ENCODE data around the gene NFIA.

Gene NFIA

GRCh38 chr1:61313906-61314422 lies 231.6 kb downstream of the NFIA start:
- H3K9ac ChIP-seq (ENCODE audit: low read length), result no peak overlapping the region
- no peak overlapping the region for H3K27ac ChIP-seq (ENCODE audit: low read length)
- H3K36me3 ChIP-seq (ENCODE audit: control insufficient read depth, low read depth, low read length), result no peaks in the 10 kb centered on the region
- H3K27me3 ChIP-seq (ENCODE audit: control insufficient read depth, insufficient read depth, low read length), result no peaks in the 10 kb centered on the region
- H3K4me1 ChIP-seq (ENCODE audit: control insufficient read depth, low read depth, low read length), result peaks cover 3% of the 10 kb centered on the region
- H3K9me3 ChIP-seq (ENCODE audit: control insufficient read depth, low read depth, low read length), result no peaks in the 10 kb centered on the region
- no peak overlapping the region for H3K4me3 ChIP-seq (ENCODE audit: low read length)

DNA sequence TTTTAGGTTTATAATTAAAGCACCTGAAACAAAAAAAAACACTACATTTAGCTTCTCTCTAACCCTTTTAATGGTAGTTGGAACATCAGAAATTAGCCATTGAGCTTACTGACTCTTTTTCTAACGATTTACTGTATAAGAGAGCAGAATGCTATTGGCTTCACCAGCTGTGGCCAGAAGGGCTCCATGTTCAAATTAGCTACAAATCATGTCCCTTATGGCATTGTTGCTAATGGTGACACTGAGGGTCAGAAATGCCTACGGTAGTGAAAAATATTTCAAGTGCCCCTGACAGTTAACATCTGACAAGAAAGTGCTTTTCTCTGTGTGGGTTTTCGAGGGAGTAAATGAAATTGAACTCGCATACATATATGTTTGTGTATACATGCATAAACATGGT lies 232.7 kb downstream of the NFIA start:
- Histone ChIP-seq H3K4me3 (ENCODE audit: low read length) (no peak overlapping the region), H3K9me3 (ENCODE audit: control insufficient read depth, low read depth, low read length) (no peaks in the 10 kb centered on the region), H3K27ac (ENCODE audit: low read length) (no peak overlapping the region), H3K36me3 (ENCODE audit: control insufficient read depth, low read depth, low read length) (no peaks in the 10 kb centered on the region), H3K27me3 (ENCODE audit: control insufficient read depth, insufficient read depth, low read length) (no peaks in the 10 kb centered on the region), H3K9ac (ENCODE audit: low read length) (no peak overlapping the region), H3K4me1 (ENCODE audit: control insufficient read depth, low read depth, low read length) (peaks cover 12% of the 10 kb centered on the region)

GRCh38 chr1:61316493-61316892 lies 234.1 kb downstream of the NFIA start:
- H3K4me3 ChIP-seq (ENCODE audit: low read length), result no peak overlapping the region
- H3K27ac ChIP-seq (ENCODE audit: low read length), result no peak overlapping the region
- H3K36me3 ChIP-seq (ENCODE audit: control insufficient read depth, low read depth, low read length), result no peaks in the 10 kb centered on the region
- peaks cover 20% of the 10 kb centered on the region for H3K4me1 ChIP-seq (ENCODE audit: control insufficient read depth, low read depth, low read length)
- no peak overlapping the region for H3K9ac ChIP-seq (ENCODE audit: low read length)
- no peaks in the 10 kb centered on the region for H3K27me3 ChIP-seq (ENCODE audit: control insufficient read depth, insufficient read depth, low read length)
- H3K9me3 ChIP-seq (ENCODE audit: control insufficient read depth, low read depth, low read length), result no peaks in the 10 kb centered on the region

DNA sequence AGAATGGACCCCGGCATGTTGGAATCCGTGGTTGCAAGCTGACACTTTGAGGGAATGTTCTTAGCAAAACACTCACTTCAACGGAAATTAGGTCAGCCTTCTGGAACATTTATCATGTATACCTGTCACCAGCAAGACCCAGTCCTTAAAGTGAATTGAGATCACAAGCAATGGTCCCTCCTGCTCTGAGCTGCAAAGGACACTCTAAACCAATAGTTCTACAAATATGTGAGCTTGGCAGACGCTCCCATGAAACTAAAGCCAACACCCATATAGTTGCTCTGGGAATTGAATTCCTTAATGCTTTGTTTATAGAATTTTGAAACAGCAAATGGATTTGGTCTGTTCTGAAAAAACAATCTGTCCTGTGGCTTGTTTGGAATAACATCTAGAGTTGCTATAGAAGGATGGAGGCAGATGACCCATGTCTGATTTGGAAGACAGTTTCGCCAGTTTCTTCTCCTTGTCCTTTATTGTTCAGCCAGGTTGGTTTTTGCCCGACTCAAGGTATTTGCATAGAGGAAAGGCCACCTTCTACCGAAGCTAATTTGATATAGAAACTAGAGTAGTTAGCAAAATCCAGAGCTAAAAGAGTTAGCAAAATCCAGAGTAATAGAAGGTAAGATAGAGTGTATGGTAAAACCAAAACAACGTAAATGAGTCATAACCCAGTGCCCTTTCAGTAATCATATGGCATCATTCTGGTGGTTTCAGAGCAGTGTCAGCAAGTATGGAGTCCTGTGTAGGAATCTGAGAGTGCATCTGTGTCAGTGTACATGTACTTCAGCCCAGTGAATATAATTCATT lies 236.2 kb downstream of the NFIA start:
- H3K27me3 ChIP-seq (ENCODE audit: control insufficient read depth, insufficient read depth, low read length), result no peaks in the 10 kb centered on the region
- H3K9ac ChIP-seq (ENCODE audit: low read length), result no peak overlapping the region
- no peaks in the 10 kb centered on the region for H3K9me3 ChIP-seq (ENCODE audit: control insufficient read depth, low read depth, low read length)
- no peak overlapping the region for H3K27ac ChIP-seq (ENCODE audit: low read length)
- peaks cover 20% of the 10 kb centered on the region for H3K4me1 ChIP-seq (ENCODE audit: control insufficient read depth, low read depth, low read length)
- H3K4me3 ChIP-seq (ENCODE audit: low read length), result no peak overlapping the region
- no peaks in the 10 kb centered on the region for H3K36me3 ChIP-seq (ENCODE audit: control insufficient read depth, low read depth, low read length)

DNA sequence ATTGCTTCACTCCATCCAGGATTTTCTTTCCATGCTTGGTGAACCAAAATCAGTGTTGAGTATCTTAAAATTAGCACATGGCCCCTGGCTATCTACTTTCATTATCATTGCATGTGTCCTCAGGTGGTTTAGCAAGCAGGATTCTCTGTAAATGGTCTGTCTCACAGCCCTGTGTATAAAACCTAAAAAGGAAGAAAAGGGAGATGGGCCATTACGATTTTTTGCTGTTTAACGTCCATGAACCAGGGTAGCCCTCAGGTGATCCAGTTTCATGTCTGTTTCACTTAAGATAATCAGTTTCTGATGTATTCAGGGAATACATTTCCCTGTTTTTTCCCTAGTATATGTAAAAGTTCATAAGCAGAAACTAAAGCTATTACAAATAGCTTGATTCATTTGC lies 238.2 kb downstream of the NFIA start:
- no peak overlapping the region for H3K9ac ChIP-seq (ENCODE audit: low read length)

GRCh38 chr1:61322008-61322744 lies 239.8 kb downstream of the NFIA start:
- Histone ChIP-seq H3K9ac (ENCODE audit: low read length) (no peak overlapping the region), H3K27ac (ENCODE audit: low read length) (no peak overlapping the region), H3K4me3 (ENCODE audit: low read length) (no peak overlapping the region)

More for the DNA sequence above, 238.2 kb downstream of the NFIA start:
- Histone ChIP-seq H3K36me3 (ENCODE audit: control insufficient read depth, low read depth, low read length) (no peaks in the 10 kb centered on the region), H3K27me3 (ENCODE audit: control insufficient read depth, insufficient read depth, low read length) (no peaks in the 10 kb centered on the region), H3K9me3 (ENCODE audit: control insufficient read depth, low read depth, low read length) (no peaks in the 10 kb centered on the region), H3K4me3 (ENCODE audit: low read length) (no peak overlapping the region), H3K4me1 (ENCODE audit: control insufficient read depth, low read depth, low read length) (peaks cover 17% of the 10 kb centered on the region), H3K27ac (ENCODE audit: low read length) (no peak overlapping the region)

DNA sequence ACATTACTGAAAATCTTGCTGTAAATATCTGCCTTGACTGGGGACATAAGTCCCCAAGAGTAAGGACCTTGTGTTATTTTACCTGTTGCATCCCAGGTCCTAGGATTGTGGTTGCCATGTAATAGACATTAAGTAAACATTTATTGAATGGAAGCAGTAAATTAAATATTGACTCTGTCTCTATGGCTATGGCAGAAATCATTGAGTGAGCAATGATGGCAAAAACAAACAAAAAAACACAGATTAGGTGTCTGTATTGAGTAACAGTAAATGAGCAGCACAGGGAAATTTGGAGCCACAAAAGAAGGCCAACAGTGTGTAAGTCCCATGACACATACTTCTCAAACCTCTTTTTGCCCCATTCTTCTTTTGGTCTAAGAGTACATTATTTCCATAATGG lies 240.4 kb downstream of the NFIA start:
- peaks cover 17% of the 10 kb centered on the region for H3K4me1 ChIP-seq (ENCODE audit: control insufficient read depth, low read depth, low read length)
- no peaks in the 10 kb centered on the region for H3K27me3 ChIP-seq (ENCODE audit: control insufficient read depth, insufficient read depth, low read length)
- H3K9ac ChIP-seq (ENCODE audit: low read length), result no peak overlapping the region
- H3K9me3 ChIP-seq (ENCODE audit: control insufficient read depth, low read depth, low read length), result no peaks in the 10 kb centered on the region
- H3K27ac ChIP-seq (ENCODE audit: low read length), result no peak overlapping the region
- H3K36me3 ChIP-seq (ENCODE audit: control insufficient read depth, low read depth, low read length), result no peaks in the 10 kb centered on the region
- H3K4me3 ChIP-seq (ENCODE audit: low read length), result no peak overlapping the region

More at GRCh38 chr1:61322008-61322744, 239.8 kb downstream of the NFIA start:
- no peaks in the 10 kb centered on the region for H3K9me3 ChIP-seq (ENCODE audit: control insufficient read depth, low read depth, low read length)
- H3K27me3 ChIP-seq (ENCODE audit: control insufficient read depth, insufficient read depth, low read length), result no peaks in the 10 kb centered on the region
- H3K36me3 ChIP-seq (ENCODE audit: control insufficient read depth, low read depth, low read length), result no peaks in the 10 kb centered on the region
- H3K4me1 ChIP-seq (ENCODE audit: control insufficient read depth, low read depth, low read length), result peaks cover 17% of the 10 kb centered on the region

DNA sequence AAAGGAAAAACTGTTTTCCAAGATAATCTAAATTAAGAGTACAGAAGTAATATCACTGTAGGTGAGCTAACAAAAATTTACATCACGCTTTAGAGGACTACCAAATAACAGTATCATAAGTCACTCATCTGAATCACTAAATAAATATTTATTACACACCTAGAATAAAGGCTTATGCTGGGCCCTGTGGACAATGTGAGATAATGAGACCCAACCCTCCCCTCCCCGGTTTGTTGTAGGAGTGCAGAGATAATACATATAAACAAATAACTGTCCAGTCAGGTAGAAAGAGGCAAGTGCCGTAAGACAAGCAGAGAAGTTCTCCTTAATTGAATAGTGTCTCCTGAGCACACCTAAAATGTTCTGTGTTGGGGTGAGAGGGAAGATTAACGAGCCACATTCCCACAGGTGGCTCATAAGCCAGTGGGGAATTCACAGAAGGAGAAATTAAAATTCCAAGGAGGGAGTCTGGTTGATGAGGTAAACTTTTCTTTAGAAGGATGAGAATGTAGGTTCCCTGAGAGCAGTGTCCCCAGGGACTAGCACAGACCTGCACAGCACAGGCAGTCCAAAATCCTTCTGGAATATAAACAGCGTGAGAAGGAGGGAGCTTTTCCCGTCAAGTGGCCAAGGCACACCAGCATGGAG lies 241.4 kb downstream of the NFIA start:
- Histone ChIP-seq H3K4me1 (ENCODE audit: control insufficient read depth, low read depth, low read length) (peaks cover 17% of the 10 kb centered on the region), H3K27ac (ENCODE audit: low read length) (no peak overlapping the region), H3K9ac (ENCODE audit: low read length) (no peak overlapping the region), H3K27me3 (ENCODE audit: control insufficient read depth, insufficient read depth, low read length) (no peaks in the 10 kb centered on the region), H3K36me3 (ENCODE audit: control insufficient read depth, low read depth, low read length) (no peaks in the 10 kb centered on the region), H3K4me3 (ENCODE audit: low read length) (no peak overlapping the region), H3K9me3 (ENCODE audit: control insufficient read depth, low read depth, low read length) (no peaks in the 10 kb centered on the region)

DNA sequence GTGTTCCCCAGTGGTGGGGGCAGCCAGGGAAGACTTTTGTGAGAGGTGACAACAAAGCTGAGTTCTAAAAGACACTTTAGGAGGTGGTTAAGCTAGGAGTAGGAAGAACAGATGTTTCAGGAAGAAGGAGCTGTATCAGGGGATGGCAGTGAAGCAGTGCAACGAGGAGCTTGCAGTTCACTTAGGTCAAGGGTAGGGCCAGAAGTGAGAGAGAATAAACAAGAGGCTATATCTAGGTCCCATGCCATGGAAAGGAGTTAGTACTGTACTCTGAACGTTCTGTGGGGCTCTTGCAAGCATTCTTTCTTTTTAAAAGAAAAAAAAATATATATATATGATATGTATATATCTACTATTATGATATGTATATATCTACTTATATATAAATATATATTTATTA lies 244.4 kb downstream of the NFIA start:
- no peak overlapping the region for H3K27ac ChIP-seq (ENCODE audit: low read length)
- H3K4me1 ChIP-seq (ENCODE audit: control insufficient read depth, low read depth, low read length), result no peaks in the 10 kb centered on the region
- no peaks in the 10 kb centered on the region for H3K27me3 ChIP-seq (ENCODE audit: control insufficient read depth, insufficient read depth, low read length)
- no peak overlapping the region for H3K9ac ChIP-seq (ENCODE audit: low read length)
- no peaks in the 10 kb centered on the region for H3K9me3 ChIP-seq (ENCODE audit: control insufficient read depth, low read depth, low read length)
- H3K36me3 ChIP-seq (ENCODE audit: control insufficient read depth, low read depth, low read length), result no peaks in the 10 kb centered on the region
- no peak overlapping the region for H3K4me3 ChIP-seq (ENCODE audit: low read length)

DNA sequence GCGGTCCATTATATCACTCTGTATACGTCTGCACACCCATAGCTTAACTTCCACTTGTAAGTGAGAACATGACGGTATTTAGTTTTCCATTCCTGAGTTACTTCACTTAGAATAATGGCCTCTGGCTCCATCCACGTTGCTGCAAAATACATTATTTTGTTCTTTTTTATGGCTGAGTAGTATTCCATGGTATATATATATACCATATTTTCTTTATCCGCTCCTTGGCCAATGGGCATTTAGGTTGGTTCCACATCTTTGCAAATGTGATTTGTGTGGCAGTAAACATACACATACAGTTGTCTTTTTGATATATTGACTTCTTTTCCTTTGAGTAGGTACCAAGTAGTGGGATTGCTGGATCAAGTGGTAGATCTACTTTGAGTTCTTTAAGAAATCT lies 245.1 kb downstream of the NFIA start:
- Histone ChIP-seq H3K4me3 (ENCODE audit: low read length) (no peak overlapping the region), H3K27ac (ENCODE audit: low read length) (no peak overlapping the region), H3K9ac (ENCODE audit: low read length) (no peak overlapping the region), H3K4me1 (ENCODE audit: control insufficient read depth, low read depth, low read length) (peaks cover 3% of the 10 kb centered on the region), H3K27me3 (ENCODE audit: control insufficient read depth, insufficient read depth, low read length) (no peaks in the 10 kb centered on the region), H3K36me3 (ENCODE audit: control insufficient read depth, low read depth, low read length) (no peaks in the 10 kb centered on the region), H3K9me3 (ENCODE audit: control insufficient read depth, low read depth, low read length) (no peaks in the 10 kb centered on the region)

DNA sequence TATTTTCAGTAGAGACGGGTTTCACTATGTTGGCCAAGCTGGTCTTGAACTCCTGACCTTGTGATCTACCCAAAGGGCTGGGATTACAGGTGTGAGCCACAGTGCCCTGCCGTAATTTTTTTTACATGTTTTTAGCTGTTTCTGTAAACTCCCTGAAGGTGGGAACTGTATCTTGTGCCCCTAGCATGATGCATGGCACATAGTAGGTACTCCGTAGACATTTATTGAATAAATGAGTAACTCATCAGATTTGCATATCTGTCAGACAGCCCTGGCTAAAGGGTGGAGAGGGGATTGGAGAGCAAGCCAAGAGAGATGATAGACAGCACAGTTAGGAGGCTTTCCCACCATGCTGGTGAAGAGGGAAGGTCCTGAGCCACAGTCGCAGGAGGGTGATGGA lies 247.2 kb downstream of the NFIA start:
- H3K27me3 ChIP-seq (ENCODE audit: control insufficient read depth, insufficient read depth, low read length), result no peaks in the 10 kb centered on the region
- no peak overlapping the region for H3K9ac ChIP-seq (ENCODE audit: low read length)
- no peaks in the 10 kb centered on the region for H3K36me3 ChIP-seq (ENCODE audit: control insufficient read depth, low read depth, low read length)
- H3K27ac ChIP-seq (ENCODE audit: low read length), result no peak overlapping the region
- peaks cover 3% of the 10 kb centered on the region for H3K4me1 ChIP-seq (ENCODE audit: control insufficient read depth, low read depth, low read length)
- no peak overlapping the region for H3K4me3 ChIP-seq (ENCODE audit: low read length)
- H3K9me3 ChIP-seq (ENCODE audit: control insufficient read depth, low read depth, low read length), result no peaks in the 10 kb centered on the region
